ENCODE measurements around the gene AP4E1.
A peak's percentile ranks its signal among the peaks of the same experiment; 100 is the strongest.

- TF ChIP-seq CTCF (IDR thresholded peaks at IDR 0.05; ENCODE audit: extremely low read depth in 1 of 2, insufficient read depth in 1 of 2, low read depth in 1 of 2, low read length in 2 of 2): peak; percentile 89 to 96
- no peak for TF ChIP-seq POLR2AphosphoS5 (IDR thresholded peaks at IDR 0.05; ENCODE audit: insufficient read depth, low read depth, low read length)
- no peak for TF ChIP-seq POLR2A (IDR thresholded peaks at IDR 0.05; ENCODE audit: low read depth, low read length)
- TF ChIP-seq, protein P1, sequence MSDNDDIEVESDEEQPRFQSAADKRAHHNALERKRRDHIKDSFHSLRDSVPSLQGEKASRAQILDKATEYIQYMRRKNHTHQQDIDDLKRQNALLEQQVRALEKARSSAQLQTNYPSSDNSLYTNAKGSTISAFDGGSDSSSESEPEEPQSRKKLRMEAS (IDR thresholded peaks at IDR 0.05; ENCODE audit: insufficient read depth, insufficient read length): no peak
- no peak for TF ChIP-seq JUN (IDR thresholded peaks at IDR 0.05; ENCODE audit: borderline replicate concordance, insufficient read depth, insufficient read length, low read depth)
- no peak for TF ChIP-seq MYC (IDR thresholded peaks at IDR 0.05; ENCODE audit: low read depth, low read length)
- TF ChIP-seq FOS (IDR thresholded peaks at IDR 0.05; ENCODE audit: borderline replicate concordance, insufficient read depth, low read length): no peak
- no peak for TF ChIP-seq EZH2 (IDR thresholded peaks at IDR 0.05; ENCODE audit: borderline replicate concordance, low read depth, low read length, severe bottlenecking)
- TF ChIP-seq GATA2 (IDR thresholded peaks at IDR 0.05; ENCODE audit: insufficient read depth, insufficient read length, low read depth, low read length): no peak
Observed at GRCh38 chr15:50876989-50877360, 31.5 kb upstream of the AP4E1 start.

Data from endothelial cell of umbilical vein (primary cell).